Activated CD4-positive, alpha-beta T cell treated with anti-CD3 and anti-CD28 coated beads, Interleukin-2, amount 50 U/mL, for 1 hour (primary cell): ENCODE measurements around the gene SCRG1.
A peak's percentile ranks its signal among the peaks of the same experiment; 100 is the strongest.

ENCODE experiments used
- DNase-seq: peaks from one replicate; pipeline ENCODE4 v3.0.0-alpha.2; 2020

SCRG1 gene

GRCh38 chr4:173410079-173410478 is 11.2 kb upstream of the SCRG1 start:
- no peak for DNase-seq

- DNase-seq: no peak
Observed at GRCh38 chr4:173405840-173406606, 7.1 kb upstream of the SCRG1 start.

GRCh38 chr4:173404296-173404865 is 5.5 kb upstream of the SCRG1 start:
- no peak for DNase-seq

GRCh38 chr4:173403051-173403450 is 4.1 kb upstream of the SCRG1 start:
- no peak for DNase-seq

- no peak for DNase-seq
Observed at GRCh38 chr4:173401063-173401462, 2.1 kb upstream of the SCRG1 start.

GRCh38 chr4:173398220-173398619 is 696 bp downstream of the SCRG1 start:
- no peak for DNase-seq

- no peak for DNase-seq
Observed at GRCh38 chr4:173397604-173398003, 1.3 kb downstream of the SCRG1 start.

GRCh38 chr4:173391701-173392100 is 7.2 kb downstream of the SCRG1 start:
- DNase-seq: no peak

- no peak for DNase-seq
Observed at GRCh38 chr4:173386751-173387150, 12.2 kb downstream of the SCRG1 start.

GRCh38 chr4:173382349-173382748 is 16.6 kb downstream of the SCRG1 start:
- DNase-seq: no peak

- no peak for DNase-seq
Observed at GRCh38 chr4:173381610-173382009, 17.3 kb downstream of the SCRG1 start.

- DNase-seq: no peak
Observed at GRCh38 chr4:173380987-173381386, 17.9 kb downstream of the SCRG1 start.

- DNase-seq: no peak
Observed at GRCh38 chr4:173379929-173380328, 19.0 kb downstream of the SCRG1 start.

- no peak for DNase-seq
Observed at GRCh38 chr4:173374588-173374987, 24.3 kb downstream of the SCRG1 start.

GRCh38 chr4:173371292-173372192 is 27.4 kb downstream of the SCRG1 start:
- peak; percentile 31 for DNase-seq

- peak; percentile 98 for DNase-seq
Observed at GRCh38 chr4:173370477-173371291, 28.2 kb downstream of the SCRG1 start, which contains the start of gene SAP30. Gene SAP30 (plus strand): TSS chr4:173370954. CDS start chr4:173371183, 229 bp downstream.

GRCh38 chr4:173370130-173370476 is 28.8 kb downstream of the SCRG1 start:
- peak; percentile 56 for DNase-seq

GRCh38 chr4:173367946-173368345 is 31.0 kb downstream of the SCRG1 start:
- DNase-seq: no peak

- DNase-seq: no peak
Observed at GRCh38 chr4:173367285-173367684, 31.6 kb downstream of the SCRG1 start.

GRCh38 chr4:173365359-173365996 is 33.4 kb downstream of the SCRG1 start:
- DNase-seq: no peak

- DNase-seq: no peak
Observed at GRCh38 chr4:173362666-173363065, 36.2 kb downstream of the SCRG1 start.

- DNase-seq: no peak
Observed at GRCh38 chr4:173360587-173361221, 38.2 kb downstream of the SCRG1 start.
